ENCODE data around the gene TRMT112.

TRMT112 gene

DNA sequence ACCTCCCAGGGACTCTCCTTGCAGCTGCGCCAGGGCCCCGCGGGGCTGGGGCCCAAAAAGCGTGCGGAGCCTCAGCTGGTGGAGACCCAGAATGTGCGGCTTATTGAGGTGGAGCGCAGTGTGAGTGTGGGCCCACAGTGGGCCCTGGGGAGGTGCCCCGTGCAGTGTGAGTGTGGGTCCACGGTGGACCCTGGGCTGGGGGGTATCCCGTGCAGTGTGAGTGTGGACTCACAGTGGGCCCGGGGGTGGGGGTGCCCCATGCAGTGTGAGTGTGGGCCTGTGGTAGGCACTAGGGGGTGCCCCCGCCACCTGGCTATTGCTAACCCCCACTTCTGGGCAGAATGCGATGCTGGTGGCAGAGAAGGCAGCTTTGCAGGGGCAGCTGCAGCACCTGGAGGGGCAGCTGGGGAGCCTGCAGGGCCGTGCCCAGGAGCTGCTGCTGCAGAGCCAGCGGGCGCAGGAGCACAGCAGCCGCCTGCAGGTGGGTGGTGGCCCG lies 33.8 kb upstream of the TRMT112 start:
- DNase-seq (ENCODE audit: low read depth), result no peak

DNA sequence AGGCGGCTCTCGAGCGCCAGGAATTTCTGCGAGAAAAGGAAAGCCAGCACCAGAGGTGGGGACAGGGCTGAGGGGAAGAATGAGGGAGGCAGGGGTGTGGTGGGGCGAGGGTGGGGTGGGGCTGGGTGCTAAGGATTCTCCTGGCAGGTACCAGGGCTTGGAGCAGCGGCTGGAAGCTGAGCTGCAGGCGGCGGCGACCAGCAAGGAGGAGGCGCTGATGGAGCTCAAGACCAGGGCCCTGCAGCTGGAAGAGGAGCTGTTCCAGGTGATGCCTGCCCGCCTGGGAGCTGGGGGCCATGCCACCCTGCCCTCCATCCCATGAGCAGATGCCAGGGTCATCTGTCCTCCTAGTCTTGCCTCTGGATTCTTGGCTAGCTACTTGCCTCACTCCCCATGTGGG lies 32.0 kb upstream of the TRMT112 start:
- DNase-seq (ENCODE audit: low read depth), result no peak

DNA sequence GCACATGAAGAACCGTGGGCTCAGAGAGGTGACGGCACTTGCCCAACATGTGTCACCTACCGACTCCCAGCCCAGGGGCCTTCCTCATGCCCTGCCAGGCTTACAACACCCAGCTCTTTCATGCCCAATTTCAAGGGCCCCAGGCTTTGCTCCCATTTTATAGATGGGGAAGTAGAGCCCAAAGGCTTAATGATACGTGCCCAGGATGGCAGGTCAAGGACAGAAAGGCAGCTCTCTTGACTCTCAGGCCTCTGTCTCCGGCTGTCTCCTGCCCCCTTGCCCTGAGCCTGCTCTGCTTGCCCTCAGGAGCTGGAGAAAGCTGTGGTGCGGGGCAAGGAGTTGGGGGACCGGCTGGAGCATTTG lies 31.6 kb upstream of the TRMT112 start:
- no peak for DNase-seq (ENCODE audit: low read depth)

DNA sequence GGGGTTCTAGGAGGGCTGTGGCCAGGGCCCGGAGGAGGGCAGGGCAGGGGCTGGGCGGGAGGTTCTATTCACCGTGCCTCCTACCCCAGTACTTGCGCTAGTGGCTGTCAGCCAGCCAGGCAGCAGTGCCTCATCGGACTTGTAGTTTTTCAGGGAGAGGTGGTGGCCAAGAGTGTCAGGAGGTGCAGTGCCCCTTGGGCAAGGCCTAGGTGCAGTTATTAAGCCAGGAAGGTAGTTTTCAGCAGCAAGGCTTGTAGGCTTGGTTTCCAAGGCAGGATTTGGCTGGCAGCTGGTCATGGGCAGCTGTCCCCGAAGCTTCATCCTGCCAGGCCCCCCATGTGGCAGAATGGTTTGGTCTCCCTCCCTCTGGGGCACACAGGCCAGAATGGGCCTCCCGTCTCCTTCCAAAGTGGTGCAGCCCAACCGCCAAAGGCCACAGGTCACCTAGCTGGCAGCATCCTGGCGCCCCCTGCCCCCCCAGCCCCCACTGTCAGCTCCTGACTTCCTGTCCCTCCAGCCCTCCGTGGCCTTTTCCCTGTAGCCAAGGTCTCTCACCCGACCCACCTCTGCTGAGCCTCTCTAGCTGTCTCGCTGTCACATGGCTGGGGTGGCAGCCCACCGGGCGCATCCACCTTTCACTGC lies 31.1 kb upstream of the TRMT112 start:
- DNase-seq (ENCODE audit: low read depth), result no peak

DNA sequence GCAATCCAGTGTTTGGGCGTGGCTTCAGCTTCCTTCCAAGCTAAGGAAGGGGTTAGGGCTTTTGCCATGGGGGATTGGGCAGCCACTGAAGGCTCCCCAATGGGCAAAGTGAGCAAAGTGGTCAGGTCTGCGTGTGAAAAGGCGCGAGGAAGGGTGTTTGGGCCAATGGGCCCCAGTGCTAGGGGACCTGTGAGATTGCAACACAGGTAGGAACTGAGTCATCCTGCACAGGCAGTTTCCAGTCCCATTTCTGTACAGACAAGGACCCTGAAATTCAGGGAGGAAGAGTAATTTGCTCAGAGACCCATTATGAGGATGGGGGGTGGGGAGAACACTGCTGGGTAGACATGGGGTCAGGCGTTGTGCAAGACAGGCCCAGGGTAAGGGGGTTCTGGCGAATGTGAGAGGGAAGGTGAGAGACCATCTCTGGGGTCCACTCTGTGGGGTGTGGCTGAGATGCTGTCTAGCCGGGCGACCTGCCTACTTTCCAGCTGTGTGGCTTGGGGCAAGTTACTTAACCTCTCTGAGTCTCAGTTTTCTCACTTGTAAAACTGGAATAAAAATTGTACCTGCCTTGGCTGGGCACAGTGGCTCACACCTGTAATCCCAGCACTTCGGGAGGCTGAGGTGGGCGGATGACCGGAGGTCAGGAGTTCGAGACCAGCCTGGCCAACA lies 30.0 kb upstream of the TRMT112 start:
- no peak for DNase-seq (ENCODE audit: low read depth)

DNA sequence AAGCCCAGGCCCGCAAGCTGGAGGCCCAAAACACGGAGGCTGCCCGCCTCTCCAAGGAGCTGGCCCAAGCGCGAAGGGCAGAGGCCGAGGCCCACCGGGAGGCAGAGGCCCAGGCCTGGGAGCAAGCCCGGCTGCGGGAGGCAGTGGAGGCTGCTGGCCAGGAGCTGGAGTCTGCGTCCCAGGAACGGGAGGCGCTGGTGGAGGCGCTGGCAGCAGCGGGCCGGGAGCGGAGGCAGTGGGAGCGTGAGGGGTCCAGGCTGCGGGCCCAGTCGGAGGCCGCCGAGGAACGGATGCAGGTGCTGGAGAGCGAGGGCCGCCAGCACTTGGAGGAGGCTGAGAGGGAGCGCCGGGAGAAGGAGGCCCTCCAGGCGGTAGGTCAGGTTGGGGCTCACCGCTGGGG lies 27.4 kb upstream of the TRMT112 start:
- no peak for DNase-seq (ENCODE audit: low read depth)

DNA sequence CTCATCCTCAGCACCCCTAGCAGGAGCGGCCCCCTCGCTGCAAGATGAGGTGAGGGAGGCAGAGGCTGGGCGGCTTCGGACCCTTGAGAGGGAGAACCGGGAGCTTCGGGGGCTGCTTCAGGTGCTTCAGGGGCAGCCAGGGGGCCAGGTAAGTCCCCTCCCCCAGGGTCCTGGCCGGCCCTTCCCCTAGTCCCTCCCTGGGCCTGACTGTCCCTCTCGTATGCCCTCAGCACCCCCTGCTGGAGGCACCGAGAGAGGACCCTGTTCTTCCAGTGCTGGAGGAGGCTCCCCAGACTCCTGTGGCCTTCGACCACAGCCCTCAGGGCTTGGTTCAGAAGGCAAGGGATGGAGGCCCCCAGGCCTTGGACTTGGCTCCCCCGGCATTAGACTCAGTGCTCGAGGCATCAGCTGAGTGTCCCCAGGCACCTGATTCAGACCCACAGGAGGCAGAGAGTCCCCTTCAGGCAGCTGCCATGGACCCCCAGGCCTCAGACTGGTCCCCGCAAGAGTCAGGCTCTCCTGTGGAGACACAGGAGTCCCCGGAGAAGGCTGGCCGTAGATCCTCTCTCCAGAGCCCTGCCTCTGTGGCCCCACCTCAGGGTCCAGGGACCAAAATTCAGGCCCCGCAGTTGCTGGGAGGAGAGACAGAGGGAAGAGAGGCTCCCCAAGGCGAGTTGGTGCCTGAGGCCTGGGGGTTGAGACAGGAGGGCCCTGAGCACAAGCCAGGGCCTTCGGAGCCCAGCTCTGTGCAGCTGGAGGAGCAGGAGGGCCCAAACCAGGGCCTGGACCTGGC lies 26.6 kb upstream of the TRMT112 start:
- DNase-seq (ENCODE audit: low read depth), result no peak

DNA sequence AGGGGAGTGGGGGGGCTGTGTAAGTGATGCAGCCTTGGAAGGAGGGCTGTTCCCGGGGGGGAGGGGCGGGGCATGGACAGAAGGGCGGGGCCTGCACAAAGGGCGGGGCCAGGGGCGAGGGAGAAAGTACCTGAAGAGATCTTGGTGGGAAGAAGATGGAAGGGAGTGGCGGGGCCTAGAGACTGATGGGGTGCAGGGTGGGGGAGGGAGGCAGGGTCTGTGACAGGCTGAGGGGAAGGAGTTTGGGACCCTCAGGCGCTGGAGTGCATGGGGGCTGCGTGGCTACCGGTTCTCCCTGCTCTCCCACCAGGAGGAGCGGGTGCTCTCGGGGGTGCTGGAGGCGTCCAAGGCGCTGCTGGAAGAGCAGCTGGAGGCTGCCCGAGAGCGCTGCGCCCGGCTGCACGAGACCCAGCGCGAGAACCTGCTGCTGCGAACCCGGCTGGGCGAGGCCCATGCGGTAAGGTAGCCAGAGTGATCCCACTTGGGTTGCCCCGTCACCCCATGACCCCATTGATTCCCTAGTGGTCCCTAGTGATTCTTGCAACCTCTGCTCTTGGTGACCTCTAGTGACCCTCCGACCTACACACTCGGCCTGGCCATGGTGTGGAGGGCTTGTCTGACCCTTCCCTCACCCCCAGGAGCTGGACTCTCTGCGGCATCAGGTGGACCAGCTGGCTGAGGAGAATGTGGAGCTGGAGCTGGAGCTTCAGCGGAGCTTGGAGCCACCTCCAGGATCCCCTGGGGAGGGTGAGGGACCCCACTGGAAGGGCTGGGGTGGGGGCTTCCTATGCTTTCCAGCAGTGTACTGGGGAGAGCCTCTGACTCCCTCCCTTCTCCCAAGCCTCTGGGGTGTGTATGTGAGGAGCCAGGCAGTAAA lies 25.7 kb upstream of the TRMT112 start:
- no peak for DNase-seq (ENCODE audit: low read depth)

DNA sequence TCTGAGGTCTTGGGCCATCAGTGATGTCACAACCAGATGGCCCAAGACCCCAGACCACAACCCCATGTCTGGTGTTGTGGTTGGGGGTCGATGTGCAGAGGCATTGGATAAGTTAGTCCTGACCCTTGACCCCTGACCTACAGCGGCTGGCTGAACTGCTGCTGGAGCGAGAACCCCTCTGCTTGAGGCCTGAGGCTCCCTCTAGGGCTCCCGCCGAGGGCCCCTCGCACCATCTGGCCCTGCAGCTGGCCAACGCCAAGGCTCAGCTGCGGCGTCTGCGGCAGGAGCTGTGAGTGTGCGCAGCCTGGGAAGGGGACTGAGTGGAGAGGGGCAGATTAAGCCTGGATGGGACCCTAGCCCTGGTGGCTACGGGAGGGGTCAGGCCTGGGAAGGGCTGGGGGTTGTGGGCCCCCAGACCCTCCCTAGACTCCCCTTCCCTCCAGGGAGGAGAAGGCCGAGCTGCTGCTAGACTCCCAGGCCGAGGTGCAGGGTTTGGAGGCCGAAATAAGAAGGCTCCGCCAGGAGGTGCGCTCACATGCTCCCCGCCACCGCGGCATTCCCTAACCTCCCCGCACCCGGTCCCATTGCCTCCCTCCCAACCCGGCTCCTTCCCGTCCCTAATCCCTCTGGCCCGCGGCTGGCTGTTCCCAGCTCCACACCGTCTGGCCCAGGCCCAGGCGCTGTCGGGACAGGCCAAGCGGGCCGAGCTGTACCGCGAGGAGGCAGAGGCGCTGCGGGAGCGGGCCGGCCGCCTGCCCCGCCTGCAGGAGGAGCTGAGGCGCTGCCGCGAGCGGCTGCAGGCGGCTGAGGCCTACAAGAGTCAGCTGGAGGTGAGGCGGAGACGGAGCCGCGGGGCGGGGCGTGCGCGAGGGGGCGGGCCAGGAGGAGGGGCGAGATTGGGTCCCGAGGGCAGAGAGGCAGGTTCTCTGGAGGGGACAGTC lies 24.8 kb upstream of the TRMT112 start:
- DNase-seq (ENCODE audit: low read depth), result peak; percentile 94

DNA sequence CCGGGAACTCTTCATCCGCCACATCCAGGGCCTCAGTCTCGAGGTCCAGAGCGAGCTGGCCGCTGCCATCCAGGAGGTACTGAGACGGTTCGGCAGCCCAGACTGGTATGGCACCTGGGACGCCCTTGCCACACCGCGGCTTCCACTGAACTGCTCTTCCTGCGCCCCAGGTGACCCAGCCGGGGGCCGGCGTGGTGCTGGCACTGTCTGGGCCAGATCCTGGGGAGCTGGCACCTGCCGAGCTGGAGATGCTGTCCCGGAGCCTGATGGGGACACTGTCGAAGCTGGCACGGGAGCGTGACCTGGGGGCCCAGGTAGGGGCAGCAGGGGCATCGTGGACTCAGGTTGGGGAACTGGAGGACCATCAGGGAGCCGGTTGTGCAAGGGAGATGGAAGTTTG lies 24.1 kb upstream of the TRMT112 start:
- DNase-seq (ENCODE audit: low read depth), result no peak

DNA sequence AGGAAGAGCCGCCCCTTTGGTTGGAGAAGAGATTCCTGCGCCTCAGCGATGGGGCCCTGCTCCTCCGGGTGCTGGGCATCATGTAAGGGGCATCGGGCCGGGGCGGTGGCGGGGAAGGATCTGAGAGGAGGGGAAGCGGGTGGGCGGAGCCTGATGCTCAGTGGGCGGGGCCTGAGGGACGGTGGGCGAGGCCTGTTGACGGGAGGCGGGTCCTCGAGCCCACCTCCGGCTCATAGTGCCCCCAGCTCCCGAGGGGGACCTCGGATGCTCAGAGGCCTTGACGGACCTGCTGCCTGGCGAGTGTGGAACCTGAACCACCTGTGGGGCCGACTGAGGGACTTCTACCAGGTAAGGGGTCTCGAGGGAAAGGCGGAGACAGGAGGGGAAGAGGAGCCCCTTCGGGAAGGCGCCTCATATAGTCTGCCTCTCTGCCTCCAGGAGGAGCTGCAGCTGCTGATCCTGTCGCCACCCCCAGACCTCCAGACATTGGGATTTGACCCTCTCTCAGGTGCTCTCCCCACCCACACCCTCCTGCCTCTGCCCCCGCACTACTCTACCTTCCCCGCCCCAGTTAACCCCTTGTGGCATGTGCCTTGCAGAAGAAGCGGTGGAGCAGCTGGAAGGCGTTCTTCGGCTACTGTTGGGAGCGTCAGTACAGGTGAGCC lies 23.4 kb upstream of the TRMT112 start:
- peak; percentile 74 for DNase-seq (ENCODE audit: low read depth)

DNA sequence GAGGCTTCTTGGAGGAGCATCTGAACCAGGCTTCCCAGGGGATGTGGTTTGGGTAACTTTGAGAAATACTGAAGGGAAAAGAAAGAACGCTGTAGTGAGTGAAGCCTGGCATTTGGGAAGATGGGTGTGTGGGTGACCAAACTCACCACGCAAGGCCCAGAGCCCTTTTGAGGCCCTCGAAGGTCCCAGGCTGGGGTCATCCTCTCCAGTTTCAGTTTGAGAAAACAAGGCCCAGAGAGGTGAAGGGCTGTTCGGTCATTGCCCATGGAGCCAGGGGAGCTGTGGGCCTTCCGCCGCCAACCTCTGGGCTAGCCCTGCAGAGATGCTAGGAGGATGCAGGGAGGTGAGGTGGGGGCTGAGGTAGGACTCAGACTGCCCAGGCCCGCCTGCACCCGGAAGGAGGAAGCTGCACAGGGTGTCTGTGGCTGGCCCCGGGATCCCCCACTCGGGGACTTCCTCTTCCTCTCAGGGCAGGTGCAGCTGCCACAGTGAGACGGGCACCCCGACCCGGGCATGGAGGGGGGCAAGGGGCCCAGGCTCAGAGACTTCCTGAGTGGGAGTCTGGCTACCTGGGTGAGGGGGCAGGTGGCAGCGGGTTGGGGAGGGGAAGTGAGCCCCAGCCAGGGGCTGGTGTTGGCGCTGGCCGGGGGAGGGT lies 22.5 kb upstream of the TRMT112 start, which contains the start of gene CCDC88B:
CCDC88B (plus strand) TSS at position 451 of the 655 bp plus-strand sequence; CDS start at position 514, 63 bp downstream.
- peak; percentile 72 for DNase-seq (ENCODE audit: low read depth)

DNA sequence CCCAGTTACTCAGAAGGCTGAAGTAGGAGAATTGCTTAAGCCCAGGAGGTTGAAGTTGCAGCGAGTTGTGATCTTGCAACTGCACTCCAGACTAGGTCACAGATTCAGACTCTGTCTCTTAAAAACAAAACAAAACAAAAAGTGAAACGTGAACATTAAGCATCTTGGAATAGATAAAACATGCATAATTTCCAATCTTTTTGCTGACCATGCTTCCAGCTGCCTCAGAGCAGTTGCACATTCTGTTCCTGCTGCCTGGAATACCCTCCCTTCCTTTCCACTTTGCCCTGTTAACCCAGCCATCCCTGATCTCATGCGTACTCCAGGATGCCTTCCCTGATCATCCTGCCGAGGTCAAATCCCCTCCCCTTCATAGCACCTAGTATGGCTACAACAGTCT lies 21.9 kb upstream of the TRMT112 start:
- no peak for DNase-seq (ENCODE audit: low read depth)

DNA sequence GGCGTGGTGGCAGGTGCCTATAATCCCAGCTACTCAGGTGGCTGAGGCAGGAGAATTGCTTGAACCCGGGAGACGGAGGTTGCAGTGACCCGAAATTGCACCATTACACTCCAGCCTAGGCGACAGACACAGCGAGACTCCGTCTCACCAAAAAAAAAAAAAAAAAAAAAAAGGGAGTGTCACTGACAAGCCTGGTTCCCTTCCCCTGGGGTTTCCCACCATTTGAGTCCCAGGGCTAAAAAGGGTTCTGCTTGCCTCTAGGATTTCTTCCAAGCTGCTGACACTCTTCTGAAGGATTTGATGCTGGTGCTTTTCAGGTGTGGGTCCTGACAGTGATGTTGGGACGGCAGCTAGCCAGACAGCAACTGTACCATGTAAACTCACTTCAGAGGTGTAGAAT lies 21.4 kb upstream of the TRMT112 start:
- no peak for DNase-seq (ENCODE audit: low read depth)

DNA sequence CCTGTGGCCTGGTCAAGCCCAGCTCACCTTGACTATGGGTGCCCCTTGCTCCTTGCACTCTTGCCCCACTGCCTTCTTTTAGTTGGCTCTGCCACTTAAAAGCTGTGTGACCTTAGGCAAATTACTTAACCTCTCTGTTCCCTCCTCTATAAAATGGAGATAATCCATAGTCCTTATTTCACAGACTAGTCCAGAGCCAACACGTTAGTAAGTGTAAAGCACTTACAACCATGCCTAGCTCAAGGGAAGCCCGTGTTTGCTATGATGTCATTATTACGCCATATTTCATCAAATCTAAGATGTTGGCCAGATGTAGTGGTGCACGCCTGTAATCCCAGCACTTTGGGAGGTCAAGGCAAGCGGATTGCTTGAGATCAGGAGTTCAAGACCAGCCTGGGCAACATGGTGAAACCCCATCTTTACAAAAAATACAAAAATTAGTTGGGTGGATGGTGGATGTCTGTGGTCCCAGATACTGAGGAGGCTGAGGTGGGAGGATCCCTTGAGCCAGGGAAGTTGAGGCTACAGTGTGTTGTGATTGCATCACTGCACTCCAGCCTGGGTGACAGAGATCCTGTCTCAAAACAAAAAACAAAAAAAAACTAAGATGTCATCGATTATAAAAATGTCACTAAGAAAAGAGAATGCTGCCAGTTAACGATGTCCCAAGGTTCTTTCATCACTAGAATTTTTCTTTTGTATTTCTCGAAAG lies 20.3 kb upstream of the TRMT112 start:
- DNase-seq (ENCODE audit: low read depth), result no peak

DNA sequence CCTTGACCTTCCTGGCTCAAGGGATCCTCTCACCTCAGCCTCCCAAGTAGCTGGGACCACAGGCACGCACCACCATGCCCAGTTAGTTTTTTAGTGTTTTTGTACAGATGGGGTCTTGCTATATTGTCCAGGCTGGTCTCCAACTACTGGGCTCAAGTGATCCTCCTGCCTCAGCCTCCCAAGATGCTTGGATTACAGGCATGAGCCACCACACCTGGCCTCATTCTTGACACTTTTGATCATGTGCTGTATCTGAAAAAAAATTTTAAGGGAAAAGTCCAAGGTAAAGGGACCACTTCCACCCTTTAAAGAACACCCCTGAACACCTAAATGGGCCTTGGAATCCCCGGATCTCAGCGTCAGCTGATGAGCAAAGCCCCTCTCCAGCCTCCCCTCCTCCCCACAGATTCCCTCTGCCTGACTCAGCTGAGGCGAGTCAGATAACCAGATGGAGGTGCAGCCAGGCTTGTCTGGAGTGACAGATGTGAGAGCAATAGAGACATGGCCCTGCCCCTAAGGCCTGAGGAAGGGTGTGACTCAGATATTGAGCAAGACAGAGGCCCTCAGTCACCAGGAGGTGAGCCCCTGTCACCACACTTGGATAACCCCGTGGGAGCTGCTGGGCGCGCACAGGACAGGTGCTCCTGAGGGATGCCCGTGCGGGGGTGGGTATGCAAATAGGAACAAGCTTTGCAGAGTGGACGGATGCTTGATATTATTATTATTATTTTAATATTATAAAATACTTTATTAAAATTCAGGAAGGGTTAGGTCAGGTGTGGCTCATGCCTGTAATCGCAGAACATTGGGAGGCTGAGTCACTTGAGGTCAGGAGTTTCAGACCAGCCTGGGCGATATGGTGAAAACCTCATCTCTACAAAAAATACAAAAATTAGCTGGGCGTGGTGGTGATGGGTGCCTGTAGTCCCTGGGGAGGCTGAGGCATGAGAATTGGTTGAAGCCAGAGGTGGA lies 17.7 kb upstream of the TRMT112 start:
- peak; percentile 62 for DNase-seq (ENCODE audit: low read depth)

DNA sequence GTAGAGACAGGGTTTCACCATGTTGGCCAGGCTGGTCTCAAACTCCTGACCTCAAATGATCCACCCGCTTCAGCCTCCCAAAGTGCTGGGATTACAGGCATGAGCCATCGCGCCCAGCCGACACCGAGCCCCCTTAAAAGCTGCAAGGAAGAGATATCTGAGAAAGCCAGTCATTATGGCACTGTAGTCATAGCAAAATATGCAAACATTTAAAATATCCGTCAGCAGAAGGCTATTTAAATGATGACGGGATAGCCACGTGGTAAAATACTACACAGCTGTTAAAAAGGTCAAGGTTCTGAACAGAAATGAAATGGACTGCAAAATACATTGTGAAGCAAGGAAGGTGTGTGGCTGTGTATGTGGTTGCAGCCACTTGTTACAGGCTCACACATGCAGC lies 16.2 kb upstream of the TRMT112 start:
- DNase-seq (ENCODE audit: low read depth), result no peak
